Activated CD4-positive, alpha-beta T cell treated with anti-CD3 and anti-CD28 coated beads, Interleukin-2, amount 50 U/mL, for 1 hour (primary cell): Measurements from ENCODE around the gene ZBTB46.

Source experiments
- DNase-seq: peaks from one replicate; pipeline ENCODE4 v3.0.0-alpha.2; 2020

ZBTB46 gene

GRCh38 chr20:63836458-63837344, 5.6 kb upstream of the ZBTB46 start:
- no peak for DNase-seq

GRCh38 chr20:63835021-63835858, 4.2 kb upstream of the ZBTB46 start:
- no peak for DNase-seq

- no peak for DNase-seq
These were observed 3.4 kb upstream of the ZBTB46 start for GRCh38 chr20:63834491-63834880.

GRCh38 chr20:63833776-63834490, 2.9 kb upstream of the ZBTB46 start:
- DNase-seq, result no peak

- no peak for DNase-seq
These were observed 1.1 kb upstream of the ZBTB46 start for GRCh38 chr20:63831993-63832686.

GRCh38 chr20:63831646-63831992, 555 bp upstream of the ZBTB46 start:
- no peak for DNase-seq

GRCh38 chr20:63829945-63830835, 874 bp downstream of the ZBTB46 start:
- no peak for DNase-seq

GRCh38 chr20:63829603-63829944, 1.5 kb downstream of the ZBTB46 start:
- no peak for DNase-seq

GRCh38 chr20:63828951-63829350, 2.1 kb downstream of the ZBTB46 start:
- DNase-seq, result no peak

- DNase-seq, result no peak
These were observed 2.5 kb downstream of the ZBTB46 start for GRCh38 chr20:63828545-63828944.

- no peak for DNase-seq
These were observed 2.9 kb downstream of the ZBTB46 start for GRCh38 chr20:63828124-63828523.

- DNase-seq, result no peak
These were observed 4.3 kb downstream of the ZBTB46 start for GRCh38 chr20:63826753-63827152.

GRCh38 chr20:63825331-63826118, 5.5 kb downstream of the ZBTB46 start:
- no peak for DNase-seq

GRCh38 chr20:63823691-63824311, 7.3 kb downstream of the ZBTB46 start:
- no peak for DNase-seq

GRCh38 chr20:63822276-63822696, 8.8 kb downstream of the ZBTB46 start:
- DNase-seq, result no peak

- no peak for DNase-seq
These were observed 9.3 kb downstream of the ZBTB46 start for GRCh38 chr20:63821811-63822210.

GRCh38 chr20:63819224-63819921, 11.7 kb downstream of the ZBTB46 start:
- no peak for DNase-seq

GRCh38 chr20:63815615-63816253, 15.3 kb downstream of the ZBTB46 start:
- DNase-seq, result no peak

- no peak for DNase-seq
These were observed 16.0 kb downstream of the ZBTB46 start for GRCh38 chr20:63814891-63815614.
